HG02763 (cell line): ENCODE measurements around the gene MFN2.

Source experiments
- ATAC-seq: cut with Tn5 transposase; IDR thresholded peaks from one replicate; pipeline ENCODE4 v1.9.1; 2021; ENCODE audit warnings: mild to moderate bottlenecking, moderate library complexity; ENCODE audit not compliant: unreplicated experiment

Gene MFN2

GRCh38 chr1:11960276-11960675, 20.0 kb upstream of the MFN2 start:
- ATAC-seq: no peak

- no peak for ATAC-seq
Measured at GRCh38 chr1:11960715-11961114, 19.5 kb upstream of the MFN2 start.

GRCh38 chr1:11961230-11961629, 19.0 kb upstream of the MFN2 start:
- ATAC-seq: no peak

GRCh38 chr1:11963622-11964021, 16.6 kb upstream of the MFN2 start:
- no peak for ATAC-seq

- ATAC-seq: no peak
Measured at GRCh38 chr1:11964656-11965055, 15.6 kb upstream of the MFN2 start.

GRCh38 chr1:11967028-11967547, 13.2 kb upstream of the MFN2 start:
- no peak for ATAC-seq

GRCh38 chr1:11970441-11971185, 9.6 kb upstream of the MFN2 start:
- no peak for ATAC-seq

GRCh38 chr1:11977625-11978024, 2.6 kb upstream of the MFN2 start:
- no peak for ATAC-seq

GRCh38 chr1:11978301-11978700, 1.9 kb upstream of the MFN2 start:
- ATAC-seq: no peak

GRCh38 chr1:11979028-11979850, 1.0 kb upstream of the MFN2 start:
- ATAC-seq: no peak

GRCh38 chr1:11980676-11980972, 380 bp downstream of the MFN2 start:
- no peak for ATAC-seq

GRCh38 chr1:11981378-11982009, 1.2 kb downstream of the MFN2 start:
- no peak for ATAC-seq

- no peak for ATAC-seq
Measured at GRCh38 chr1:11982010-11982392, 1.8 kb downstream of the MFN2 start.

- no peak for ATAC-seq
Measured at GRCh38 chr1:11984121-11984520, 3.9 kb downstream of the MFN2 start.

GRCh38 chr1:11984576-11984975, 4.3 kb downstream of the MFN2 start:
- no peak for ATAC-seq

GRCh38 chr1:11985171-11985570, 4.9 kb downstream of the MFN2 start:
- ATAC-seq: no peak

- no peak for ATAC-seq
Measured at GRCh38 chr1:11985851-11986250, 5.6 kb downstream of the MFN2 start.

- ATAC-seq: no peak
Measured at GRCh38 chr1:11989669-11990068, 9.4 kb downstream of the MFN2 start.

GRCh38 chr1:11990303-11991032, 10.2 kb downstream of the MFN2 start:
- no peak for ATAC-seq

- no peak for ATAC-seq
Measured at GRCh38 chr1:11991969-11992676, 11.9 kb downstream of the MFN2 start.
